HG02973 (cell line): Measurements from ENCODE around the gene PLXNA1.

Source experiments
- ATAC-seq: cut with Tn5 transposase; IDR thresholded peaks from one replicate; pipeline ENCODE4 v1.9.1; 2021; ENCODE audit warnings: moderate library complexity; ENCODE audit not compliant: unreplicated experiment

Gene PLXNA1

DNA sequence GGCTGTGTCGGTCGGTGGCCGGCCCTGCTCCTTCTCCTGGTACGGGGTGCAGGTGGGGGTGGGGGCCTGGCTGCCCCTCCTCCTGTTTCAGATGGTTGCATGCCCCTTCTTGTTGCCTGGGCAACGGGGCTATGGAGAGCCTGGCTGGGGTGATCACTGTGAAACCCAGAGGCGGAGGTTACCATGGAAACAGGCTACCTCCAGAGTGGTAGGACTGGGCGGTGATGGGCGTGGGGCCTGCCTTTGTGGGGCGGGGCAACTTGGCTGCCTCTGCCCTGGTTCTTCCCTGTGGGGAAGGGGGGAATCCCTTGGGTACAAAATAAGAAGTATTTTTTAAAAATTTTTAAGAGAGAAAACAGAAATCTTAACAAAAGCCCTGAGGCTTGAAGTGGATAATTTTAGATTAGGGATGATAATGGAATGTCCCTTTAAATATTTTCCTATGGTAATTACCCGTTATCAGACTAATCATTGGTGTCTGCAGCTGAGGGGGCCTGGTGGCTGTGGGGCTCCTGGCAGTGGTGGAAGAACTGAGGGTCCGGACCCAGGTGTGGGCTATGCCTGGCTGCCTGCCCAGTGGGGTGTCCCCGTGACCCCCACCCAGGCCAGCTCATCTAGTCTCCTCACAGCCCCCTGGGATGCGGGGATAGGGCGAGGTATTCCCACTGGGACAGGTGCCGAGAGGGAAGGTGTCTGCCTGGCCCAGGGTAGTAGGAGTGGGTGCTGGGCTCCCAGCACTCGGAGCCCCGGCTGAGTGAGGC is 32.5 kb downstream of the PLXNA1 start:
- no peak for ATAC-seq

DNA sequence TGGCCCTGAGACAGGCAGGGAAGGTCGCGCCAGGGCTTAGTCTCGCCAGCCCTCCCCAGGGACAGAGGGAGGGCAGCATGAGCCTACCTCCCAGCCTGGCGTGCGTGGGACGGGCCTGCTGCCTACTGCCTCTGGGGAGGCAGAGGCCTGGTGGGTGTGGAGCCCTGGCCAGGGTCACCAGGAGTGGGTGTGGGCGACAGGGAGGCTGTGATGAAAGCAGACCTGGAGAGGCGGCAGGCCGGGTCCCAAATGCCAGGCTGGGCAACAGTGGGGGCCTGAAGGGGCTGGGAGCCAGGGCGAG is 33.1 kb downstream of the PLXNA1 start:
- no peak for ATAC-seq

DNA sequence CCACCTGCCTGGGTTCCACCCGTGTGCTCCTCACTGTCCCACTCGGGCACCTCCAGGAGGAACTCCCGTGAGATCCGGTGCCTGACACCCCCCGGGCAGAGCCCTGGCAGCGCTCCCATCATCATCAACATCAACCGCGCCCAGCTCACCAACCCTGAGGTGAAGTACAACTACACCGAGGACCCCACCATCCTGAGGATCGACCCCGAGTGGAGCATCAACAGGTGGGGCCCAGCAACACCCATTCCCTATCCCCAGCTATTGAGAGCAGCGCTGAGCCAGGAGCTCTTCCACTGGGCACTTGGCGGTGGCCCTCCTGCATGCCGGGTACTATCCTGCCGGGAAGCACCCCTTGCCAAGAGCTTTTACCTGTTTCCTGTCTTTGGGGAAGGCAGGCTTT is 33.5 kb downstream of the PLXNA1 start:
- ATAC-seq, result no peak

DNA sequence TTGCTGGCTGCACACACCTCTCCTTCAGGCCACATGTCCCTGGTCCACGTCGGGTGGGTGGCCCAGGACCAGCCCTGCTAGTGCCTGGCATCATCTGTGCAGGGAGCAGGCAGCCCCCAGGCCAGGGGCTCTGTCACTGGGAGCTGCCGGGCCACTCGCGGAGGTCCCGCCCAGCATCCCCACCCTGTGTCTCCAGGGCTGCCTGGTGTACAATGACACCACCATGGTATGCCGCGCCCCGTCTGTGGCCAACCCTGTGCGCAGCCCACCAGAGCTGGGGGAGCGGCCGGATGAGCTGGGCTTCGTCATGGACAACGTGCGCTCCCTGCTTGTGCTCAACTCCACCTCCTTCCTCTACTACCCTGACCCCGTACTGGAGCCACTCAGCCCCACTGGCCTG is 34.3 kb downstream of the PLXNA1 start:
- no peak for ATAC-seq

DNA sequence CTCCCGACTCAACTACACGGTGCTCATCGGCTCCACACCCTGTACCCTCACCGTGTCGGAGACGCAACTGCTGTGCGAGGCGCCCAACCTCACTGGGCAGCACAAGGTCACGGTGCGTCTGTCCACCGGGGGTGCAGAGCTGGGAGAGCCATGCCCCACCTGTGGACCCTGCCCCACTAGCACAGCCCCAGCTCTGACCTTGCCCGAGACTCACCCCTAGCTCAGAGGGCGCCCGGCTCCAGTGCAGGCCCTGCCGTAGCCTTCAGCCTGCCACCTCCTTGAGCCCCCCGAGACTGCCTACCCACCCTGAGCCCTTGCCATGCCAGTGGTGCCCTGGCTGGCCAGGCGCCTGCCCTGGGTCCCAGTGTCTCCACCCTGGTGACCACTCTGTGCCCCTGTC is 34.9 kb downstream of the PLXNA1 start:
- ATAC-seq, result no peak

DNA sequence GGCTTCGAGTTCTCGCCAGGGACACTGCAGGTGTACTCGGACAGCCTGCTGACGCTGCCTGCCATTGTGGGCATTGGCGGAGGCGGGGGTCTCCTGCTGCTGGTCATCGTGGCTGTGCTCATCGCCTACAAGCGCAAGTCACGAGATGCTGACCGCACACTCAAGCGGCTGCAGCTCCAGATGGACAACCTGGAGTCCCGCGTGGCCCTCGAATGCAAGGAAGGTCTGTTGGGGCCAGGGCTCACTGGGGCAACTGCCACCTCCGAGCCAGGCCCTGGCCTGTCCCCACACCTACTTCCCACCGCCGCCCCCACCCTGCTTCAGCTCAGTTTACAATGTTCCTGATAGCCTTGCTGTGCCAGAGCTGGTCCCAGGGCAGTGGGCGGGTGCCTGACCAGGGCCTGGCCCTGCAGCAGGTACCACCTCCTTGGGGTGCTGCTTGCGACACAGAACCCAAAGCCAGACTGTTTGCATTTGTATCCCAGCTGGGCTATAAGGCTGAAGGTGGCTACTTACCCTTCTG is 35.5 kb downstream of the PLXNA1 start:
- no peak for ATAC-seq

DNA sequence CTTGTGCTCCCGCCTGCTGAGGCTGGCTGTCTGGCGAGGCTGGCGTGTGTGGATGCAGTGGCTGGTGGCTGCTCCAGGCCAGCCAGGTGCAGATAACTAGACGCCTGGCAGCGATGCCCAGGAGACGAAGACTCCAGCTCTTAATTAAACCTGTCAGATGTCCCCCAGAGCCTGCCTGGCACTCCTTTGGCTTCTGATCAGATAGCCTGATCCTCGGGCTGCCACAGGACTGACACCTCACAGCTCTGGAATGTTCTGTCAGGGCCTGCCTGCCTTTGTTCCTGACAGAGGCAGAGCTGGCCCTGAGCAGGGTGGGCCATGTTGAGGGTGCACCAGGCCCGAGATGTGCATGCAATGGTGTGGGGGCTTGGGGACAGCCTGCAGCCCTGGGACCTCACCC is 36.5 kb downstream of the PLXNA1 start:
- ATAC-seq, result no peak

GRCh38 chr3:127020543-127020942 is 37.6 kb downstream of the PLXNA1 start:
- no peak for ATAC-seq

GRCh38 chr3:127022849-127023248 is 39.9 kb downstream of the PLXNA1 start:
- ATAC-seq, result no peak

GRCh38 chr3:127025456-127025855 is 42.5 kb downstream of the PLXNA1 start:
- ATAC-seq, result no peak

GRCh38 chr3:127026036-127026435 is 43.1 kb downstream of the PLXNA1 start:
- ATAC-seq, result no peak

- no peak for ATAC-seq
These were observed 43.7 kb downstream of the PLXNA1 start for GRCh38 chr3:127026661-127027060.

GRCh38 chr3:127027061-127027735 is 44.3 kb downstream of the PLXNA1 start:
- ATAC-seq, result no peak

GRCh38 chr3:127027811-127028548 is 45.1 kb downstream of the PLXNA1 start:
- no peak for ATAC-seq

DNA sequence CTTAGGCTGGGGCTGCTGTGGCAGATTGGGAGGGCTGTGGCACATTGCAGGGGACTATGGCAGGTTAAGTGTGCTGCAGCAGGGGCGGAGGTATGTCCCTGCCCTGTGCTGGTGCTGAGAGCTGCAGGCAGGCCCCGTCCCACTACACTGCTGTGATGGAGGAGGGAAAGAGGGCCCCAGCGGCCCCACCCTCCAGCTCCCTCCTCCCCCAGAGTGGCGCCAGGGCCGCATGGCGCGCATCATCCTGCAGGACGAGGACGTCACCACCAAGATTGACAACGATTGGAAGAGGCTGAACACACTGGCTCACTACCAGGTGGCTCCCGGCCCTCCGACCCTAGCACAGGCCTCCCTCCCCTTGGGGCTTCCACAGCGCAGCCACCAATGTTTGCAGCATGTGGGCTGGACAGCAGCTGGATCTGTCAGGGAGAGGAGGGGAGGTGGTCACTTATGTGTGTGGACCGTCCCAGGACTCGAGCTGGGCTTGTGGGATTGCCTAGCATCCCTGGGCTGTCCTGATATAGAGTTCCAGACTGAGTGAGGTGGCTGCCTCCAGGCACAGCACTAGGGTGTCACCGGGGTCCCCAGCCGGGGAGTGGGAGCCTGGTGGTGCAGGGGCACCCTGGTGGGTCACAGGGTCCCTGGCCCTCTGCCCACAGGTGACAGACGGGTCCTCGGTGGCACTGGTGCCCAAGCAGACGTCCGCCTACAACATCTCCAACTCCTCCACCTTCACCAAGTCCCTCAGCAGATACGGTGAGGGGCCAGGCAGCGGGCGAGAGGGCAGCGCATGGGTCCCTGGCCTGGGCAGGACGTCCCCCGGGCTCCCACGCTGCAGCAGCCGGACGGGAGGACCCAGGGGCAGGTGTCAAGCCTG is 46.1 kb downstream of the PLXNA1 start:
- no peak for ATAC-seq

GRCh38 chr3:127029658-127030507 is 47.0 kb downstream of the PLXNA1 start:
- no peak for ATAC-seq

- ATAC-seq, result no peak
These were observed 47.8 kb downstream of the PLXNA1 start for GRCh38 chr3:127030508-127031412.

DNA sequence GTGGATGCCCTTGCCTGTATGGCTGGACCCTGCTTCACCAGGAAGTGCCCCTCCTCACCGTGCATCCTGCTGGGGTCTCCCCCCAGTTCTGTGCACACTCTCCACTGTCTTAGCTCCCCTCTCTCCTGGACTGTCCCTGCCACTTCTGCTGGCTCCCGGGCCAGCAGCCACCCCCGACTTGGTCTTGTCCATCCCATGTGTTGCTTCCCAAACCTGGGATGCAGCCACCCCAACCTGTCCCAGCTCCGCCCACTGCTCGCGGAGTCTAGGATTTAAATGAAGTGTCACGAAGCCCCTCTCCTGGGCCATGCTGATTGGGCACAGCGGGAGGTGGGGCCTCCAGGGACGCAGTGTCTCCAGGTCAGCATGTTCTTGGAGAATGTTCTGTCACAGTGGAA is 48.5 kb downstream of the PLXNA1 start:
- no peak for ATAC-seq

DNA sequence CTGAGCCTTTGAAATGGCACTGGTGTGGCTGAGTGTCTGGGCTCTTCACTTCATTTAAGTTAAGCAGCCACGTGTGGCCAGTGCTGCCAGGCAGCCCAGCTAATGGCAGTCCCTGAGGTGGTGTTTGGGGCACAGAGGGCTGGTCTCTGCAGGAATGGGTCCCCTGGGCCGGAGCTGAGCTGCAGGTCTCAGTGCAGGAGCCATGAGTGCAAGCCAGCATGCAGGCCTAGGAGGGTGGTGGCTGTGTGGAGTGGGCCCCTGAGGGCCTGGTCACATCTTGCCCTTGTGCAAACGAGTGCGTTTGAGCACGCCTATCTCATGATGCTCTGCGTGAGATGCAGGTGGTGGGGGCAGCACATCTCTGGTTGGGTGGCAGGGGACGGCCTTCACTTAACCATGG is 48.9 kb downstream of the PLXNA1 start:
- no peak for ATAC-seq
